NCI-H748 (cell line): ENCODE data around the gene GLTPD2.
A peak's percentile ranks its signal among the peaks of the same experiment; 100 is the strongest.
"Not testable (repeated sequence)": the region's sequence is repeated elsewhere in the genome, so short reads cannot be mapped to it uniquely, and the experiment has no call there.

Source experiments
- DNase-seq: peaks from one replicate; lab custom pipeline; 2025; ENCODE audit not compliant: unreplicated experiment; lab: John Stamatoyannopoulos, UW

GLTPD2 gene

DNA sequence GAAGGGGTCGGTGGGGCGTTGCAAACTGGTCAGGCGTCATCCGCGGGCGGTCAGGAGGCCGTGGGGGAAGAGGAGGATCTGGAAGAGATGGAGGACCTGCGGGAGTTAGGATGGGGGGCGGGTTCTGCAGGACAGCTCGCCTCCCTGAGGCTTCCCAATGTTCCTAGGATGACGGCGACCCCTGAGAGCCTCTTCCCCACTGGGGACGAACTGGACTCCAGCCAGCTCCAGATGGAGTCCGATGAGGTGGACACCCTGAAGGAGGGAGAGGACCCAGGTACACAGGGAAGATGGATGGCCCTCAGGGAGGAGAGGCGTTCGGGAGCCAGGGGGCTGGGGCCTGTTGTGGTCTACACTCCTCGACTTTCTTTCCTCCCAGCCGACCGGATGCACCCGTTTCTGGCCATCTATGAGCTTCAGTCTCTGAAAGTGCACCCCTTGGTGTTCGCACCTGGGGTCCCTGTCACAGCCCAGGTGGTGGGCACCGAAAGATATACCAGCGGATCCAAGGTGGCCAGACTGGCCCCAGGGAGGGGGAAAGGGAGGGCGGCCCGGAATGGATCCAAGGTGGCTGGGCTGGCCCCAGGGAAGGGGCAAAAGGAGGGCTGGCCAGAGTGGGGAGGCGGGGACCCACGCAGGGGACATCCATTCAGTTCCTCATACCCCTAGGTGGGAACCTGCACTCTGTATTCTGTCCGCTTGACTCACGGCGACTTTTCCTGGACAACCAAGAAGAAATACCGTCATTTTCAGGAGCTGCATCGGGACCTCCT is 19.0 kb downstream of the GLTPD2 start:
- DNase-seq = no peak

- no peak for DNase-seq
Observed at GRCh38 chr17:4808378-4808767, 19.6 kb downstream of the GLTPD2 start.

DNA sequence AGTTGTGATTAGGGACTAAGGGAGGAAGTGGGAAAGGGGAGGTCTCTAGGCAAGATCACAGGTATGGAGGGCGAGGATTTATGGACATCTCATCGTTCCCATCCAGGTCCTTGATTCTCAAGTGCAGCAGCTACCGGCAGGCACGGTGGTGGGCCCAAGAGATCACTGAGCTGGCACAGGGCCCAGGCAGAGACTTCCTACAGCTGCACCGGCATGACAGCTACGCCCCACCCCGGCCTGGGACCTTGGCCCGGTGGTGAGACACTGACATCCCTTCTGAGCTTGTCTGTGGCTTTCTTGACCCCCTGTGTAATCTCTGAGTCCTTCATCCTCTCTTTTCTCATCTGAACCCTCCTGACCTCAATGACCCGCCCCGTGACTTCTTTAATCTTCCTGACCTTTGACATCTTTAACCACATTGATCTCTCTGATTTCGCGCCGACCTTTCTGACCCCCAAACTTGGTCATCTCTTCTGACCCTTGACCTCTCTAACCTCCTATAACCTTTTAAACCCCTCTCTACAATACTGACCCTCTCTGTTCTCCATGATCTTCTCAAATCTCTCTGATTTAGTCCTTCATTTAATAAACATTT is 22.0 kb downstream of the GLTPD2 start:
- DNase-seq = no peak

DNA sequence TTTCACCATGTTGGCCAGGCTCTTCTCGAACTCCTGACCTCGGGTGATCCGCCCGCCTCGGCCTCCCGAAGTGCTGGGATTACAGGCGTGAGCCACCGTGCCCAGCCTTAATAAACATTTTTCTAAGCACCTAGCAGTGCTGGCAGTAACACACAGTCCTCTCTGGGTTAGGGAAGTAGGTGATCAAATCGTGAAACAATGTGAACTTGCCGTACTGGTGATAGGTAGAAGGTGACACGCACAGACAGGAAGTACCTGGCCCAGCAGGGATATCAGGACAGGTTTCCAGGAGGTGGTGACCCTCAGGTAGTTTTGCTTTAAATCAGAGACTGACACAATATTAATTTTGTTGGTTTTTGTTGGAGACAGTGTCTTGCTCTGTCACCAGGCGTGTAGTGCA is 22.7 kb downstream of the GLTPD2 start:
- DNase-seq = no peak

GRCh38 chr17:4812690-4813089 is 23.9 kb downstream of the GLTPD2 start:
- DNase-seq = no peak

DNA sequence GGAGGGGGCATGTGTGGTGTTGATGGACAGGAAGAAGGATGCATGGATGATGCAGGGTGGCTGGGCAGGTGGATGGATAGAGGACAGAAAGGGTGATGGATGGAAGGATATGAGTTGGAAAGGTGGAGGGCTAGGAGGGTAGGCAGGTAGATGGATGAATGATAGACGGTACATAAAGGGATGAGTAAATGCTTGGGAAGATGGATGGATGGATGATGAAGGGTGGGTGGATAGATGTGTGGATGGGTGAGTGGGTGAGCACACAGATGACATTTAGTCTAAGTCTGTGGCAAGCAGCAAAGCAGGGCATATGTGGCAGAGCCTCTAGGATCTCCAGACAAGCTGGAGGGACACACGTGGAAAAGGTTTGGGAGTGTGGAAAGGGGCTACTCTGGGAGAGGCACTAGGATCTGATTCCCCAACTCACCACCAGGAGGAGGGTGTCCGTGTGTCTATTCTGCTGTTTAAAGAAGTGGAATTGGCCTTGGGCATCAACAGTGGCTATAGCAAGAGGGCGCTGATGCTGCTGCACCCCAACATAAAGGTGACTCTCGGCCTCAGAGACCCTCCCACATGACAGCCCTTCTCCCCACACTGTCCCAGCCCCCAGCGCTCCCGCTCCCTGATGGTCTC is 26.4 kb downstream of the GLTPD2 start:
- no peak for DNase-seq

DNA sequence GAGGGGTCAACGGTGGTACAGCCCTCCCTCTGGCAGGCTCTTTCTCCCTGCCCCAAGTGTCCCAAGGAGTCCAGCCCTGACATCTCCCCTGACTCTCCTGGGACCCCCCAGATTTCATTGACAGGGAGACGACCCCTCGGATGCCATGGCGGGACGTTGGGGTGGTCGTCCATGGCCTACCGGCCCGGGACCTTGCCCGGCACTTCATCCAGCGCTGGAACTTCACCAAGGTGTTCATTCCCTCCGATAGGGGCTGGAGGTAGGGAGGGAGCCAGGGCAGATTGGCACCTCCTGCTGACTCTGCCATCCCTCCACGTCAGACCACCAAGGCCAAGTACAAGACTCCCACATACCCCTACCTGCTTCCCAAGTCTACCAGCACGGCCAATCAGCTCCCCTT is 28.1 kb downstream of the GLTPD2 start:
- DNase-seq = no peak

GRCh38 chr17:4818276-4818675 is 29.5 kb downstream of the GLTPD2 start:
- no peak for DNase-seq

DNA sequence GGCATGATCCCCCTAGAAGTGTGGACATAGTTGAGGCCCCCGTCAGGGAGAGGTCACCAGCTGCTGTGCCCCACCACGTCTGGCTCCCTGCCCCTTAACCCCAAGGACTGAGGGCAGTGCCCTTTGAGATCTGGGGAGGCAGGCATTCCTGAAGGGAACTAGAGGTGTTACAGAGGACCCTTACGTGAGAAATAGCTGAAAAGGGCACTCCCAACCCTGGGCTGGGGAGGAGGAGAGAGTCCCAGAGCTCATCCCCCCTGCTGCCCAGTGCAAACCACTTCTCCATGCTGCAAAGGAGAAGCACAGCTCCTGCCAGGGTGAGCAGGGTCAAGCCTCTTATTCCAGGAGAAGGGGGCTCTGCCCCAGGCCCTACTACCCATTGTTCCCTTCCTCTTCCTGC is 34.1 kb downstream of the GLTPD2 start:
- DNase-seq = no peak

GRCh38 chr17:4823373-4824089 is 34.8 kb downstream of the GLTPD2 start:
- no peak for DNase-seq

DNA sequence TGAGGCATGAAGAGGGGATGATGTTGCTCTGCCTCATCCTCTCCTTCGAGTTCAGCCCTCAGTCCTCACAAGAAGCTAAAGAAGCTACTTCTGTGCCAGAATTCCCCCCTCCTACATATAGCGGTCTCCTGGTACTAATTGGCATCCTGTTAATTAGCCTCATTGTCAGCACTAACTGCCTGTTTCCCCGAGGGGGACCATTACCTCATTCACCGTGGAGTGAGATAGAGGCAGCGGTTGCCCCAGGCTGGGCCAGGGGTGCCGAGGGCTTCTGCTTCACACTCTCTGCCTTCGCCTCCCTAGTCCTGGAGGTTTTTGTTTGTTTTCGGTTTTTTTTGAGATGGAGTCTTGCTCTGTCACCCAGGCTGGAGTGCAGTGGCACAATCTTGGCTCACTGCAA is 38.6 kb downstream of the GLTPD2 start:
- no peak for DNase-seq

- not testable (repeated sequence) for DNase-seq
Observed at GRCh38 chr17:4832829-4833177, 44.0 kb downstream of the GLTPD2 start.

- peak; percentile 97 for DNase-seq
Observed at GRCh38 chr17:4833178-4833940, 44.6 kb downstream of the GLTPD2 start, which contains the start of gene MINK1. MINK1 (plus strand) TSS chr17:4833340; CDS start chr17:4833584, 244 bp downstream.

GRCh38 chr17:4833941-4834680 is 45.3 kb downstream of the GLTPD2 start:
- peak; percentile 70 for DNase-seq

DNA sequence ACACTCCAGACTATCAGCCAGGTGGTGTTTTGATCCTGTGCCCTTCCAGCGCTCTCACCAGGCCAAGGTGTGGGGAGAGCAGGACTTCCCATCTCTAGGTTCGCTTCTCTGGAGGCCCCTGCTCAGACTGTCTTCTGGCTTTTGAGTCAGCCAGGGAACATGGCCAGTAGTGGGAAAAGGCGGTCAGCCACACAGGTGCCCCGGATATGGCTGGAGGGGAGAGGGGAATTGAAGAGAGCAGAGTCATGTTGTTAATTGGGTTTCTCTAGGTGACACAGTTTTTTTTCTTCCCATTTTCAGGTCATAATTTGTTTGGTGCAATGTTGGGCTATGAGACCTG is 45.9 kb downstream of the GLTPD2 start:
- DNase-seq = no peak

DNA sequence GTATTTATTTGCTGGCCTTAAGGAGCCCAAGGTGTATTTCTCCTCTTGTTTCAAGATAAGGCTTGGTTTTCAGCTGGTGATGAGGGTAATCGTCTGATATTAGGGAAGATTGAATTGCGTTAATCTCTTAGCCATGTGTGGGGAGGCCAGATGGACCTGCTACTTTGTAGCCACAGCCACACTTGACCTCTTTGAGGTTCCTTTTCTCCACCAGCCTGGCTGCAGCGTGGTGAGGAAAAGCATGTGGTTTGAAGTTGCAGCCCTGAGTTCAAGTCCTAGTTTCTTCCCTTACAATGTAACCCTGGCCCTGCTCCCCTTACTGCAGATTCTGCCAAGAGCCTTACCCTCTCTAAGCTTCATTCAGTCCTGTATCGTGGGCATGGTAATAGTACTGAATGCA is 47.5 kb downstream of the GLTPD2 start:
- DNase-seq = no peak

GRCh38 chr17:4837471-4838308 is 48.9 kb downstream of the GLTPD2 start:
- no peak for DNase-seq

DNA sequence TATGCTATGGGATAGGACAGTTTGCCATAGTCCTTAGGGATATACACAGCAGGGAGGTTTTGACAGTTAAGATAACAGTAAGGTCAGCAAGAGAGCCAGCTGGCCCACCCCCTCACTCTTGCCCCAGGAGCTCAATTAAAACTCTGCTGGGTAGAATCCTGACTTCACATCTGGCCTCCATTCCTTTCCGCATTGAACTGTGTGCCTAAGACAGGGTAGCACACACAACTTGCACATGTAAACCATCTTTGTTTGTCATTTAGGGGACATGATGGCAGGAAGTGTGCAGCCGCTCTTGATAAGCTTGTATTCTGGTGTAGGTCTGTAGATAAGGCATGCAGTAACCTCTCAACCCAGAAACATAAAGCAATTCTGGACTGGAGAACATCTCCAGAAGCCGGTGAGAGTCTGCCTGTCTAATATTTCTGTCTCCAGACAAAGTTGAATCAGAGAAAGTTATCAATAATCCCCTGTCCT is 49.6 kb downstream of the GLTPD2 start:
- DNase-seq = no peak

DNA sequence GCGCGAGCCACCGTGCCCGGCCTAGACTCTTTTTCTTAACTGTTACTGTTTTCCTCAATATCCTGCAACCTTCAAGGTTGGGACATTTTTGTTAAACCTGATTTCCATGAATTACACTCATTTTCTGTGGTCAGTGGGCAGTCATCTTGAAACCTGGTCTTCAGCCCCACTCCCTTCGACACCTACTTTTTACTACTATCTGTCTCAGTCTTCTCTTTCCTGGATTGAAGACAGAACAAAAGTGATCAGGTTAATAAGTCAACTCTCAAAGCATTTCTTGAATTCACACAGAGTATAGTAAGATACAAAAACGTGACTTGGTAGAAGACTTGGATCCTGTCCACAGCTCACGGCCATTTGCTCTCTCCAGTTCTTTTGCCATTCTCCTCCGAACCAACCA is 50.5 kb downstream of the GLTPD2 start:
- DNase-seq = no peak
